GM20431 (cell line): ENCODE data around the gene APOL2.

Experiments
- in situ Hi-C: fragments of 300-500 bp; cut with MseI, MboI; formaldehyde crosslinking; loops from one replicate; pipeline ENCODE4 v1.15.0; 2020; ENCODE audit warnings: low sequenced_read_pairs; ENCODE audit not compliant: unreplicated experiment

The APOL2 gene, protein sequence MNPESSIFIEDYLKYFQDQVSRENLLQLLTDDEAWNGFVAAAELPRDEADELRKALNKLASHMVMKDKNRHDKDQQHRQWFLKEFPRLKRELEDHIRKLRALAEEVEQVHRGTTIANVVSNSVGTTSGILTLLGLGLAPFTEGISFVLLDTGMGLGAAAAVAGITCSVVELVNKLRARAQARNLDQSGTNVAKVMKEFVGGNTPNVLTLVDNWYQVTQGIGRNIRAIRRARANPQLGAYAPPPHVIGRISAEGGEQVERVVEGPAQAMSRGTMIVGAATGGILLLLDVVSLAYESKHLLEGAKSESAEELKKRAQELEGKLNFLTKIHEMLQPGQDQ

DNA sequence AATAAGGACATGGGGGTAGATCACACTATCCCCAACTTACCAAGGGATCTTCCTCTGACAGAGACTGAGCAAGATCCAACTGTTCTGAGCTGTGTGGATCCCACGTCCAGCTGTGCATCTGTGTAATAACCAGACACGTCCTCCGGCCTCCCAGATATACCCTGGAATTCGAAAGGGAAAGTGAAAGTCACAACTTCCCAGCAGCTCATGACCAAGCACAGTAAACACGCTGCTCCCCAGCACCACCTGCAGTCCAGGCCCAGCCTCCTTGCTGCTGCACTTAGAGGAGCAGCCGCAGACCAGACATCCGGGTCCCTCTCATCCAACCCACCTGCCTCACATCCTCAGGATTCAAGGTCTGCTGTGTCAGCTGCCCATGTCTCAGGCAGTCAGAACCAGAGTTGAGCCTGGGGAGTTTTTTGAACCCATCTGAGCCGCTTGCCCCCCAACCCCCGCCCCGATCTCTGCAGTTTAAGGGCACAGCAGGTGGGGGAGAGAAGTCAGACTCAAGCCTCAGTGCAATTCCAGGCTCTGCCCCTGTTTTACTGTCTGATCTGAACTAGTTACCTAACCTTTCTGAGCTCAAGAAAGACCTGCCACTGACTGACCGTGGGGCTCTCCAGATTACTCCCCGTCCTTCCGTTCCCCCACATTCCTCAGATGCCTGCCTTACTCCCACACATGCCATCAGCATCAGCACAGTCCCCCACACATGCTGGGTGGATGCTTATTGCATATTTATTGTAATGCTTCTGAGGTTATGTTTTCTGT lies at the start of gene APOL2:
Gene APOL2, minus strand, starts transcription at position 127 of the 771 bp plus-strand sequence. CDS start 6,365 bp downstream, outside the sequence.
- in situ Hi-C loops = no loop called here

DNA sequence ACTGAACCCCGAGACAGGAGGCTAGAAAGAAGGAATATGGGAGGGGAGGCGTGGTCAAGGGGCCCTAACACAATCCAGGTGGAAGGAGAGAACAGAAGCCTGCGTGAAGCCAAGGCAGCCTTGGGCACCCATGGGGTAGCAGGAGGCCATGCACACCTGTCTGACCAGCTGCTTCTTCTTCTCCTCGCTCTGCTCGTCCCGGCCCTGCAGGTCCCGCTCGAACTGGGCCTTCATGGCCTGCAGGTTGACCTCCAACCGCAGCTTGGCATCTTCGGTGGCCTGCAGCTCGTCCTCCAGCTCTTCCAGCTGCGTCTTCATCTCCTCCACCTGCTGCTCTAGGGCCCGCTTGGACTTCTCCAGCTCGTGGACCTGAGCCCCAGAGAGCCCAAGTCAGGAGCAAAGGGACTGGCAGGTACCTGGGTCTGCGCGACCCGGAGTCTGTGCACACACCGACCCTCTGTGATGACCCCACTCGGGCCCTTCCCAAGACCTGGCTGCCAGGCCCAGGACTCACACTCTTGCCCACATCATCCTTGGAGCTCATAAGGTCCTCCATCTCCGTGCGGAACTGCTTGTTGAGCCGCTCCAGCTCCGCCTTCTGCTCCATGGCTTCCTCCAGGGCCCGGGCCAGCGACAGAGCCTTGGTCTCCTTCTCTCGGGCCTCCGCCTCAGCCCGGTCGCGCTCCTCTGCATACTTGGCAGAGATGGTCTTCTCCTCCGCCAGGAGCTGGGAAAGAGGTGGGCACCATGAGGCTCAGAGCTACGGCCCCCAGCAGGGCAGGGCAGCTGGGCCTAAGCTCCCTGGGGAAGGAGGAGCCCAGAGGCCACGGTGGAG lies 49.5 kb upstream of the APOL2 start:
- in situ Hi-C loops = no loop called here

DNA sequence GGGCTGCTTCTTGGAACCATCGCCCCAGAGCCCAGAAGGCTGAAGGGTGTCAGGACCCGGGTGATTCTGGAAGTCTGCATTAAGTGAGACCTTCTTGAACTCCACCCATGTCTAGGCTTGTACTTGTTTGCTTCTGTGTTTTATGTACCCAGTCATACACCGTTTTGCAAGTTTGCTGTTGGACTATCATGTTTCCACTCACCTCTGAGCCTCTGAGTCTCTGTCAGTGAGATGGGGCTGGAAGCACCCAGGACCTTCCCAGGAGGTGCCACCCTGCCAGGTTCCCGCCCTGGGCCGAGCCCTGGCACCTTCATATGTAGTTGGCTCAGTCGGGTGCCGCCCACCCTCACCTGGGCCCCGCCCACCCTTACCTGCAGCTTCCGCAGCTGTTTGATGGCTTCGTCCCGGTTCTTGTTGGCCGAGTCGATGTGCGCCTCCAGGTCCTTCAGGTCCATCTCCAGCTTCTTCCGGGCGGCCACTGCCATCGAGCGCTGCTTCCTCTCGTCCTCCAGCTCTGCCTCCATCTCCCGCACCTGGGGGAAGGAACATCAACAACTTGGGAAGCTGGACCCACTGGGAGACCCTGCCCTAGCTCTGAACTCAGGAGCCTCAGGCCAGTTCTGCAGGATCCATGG lies 48.7 kb upstream of the APOL2 start:
- in situ Hi-C loops = no loop called here

DNA sequence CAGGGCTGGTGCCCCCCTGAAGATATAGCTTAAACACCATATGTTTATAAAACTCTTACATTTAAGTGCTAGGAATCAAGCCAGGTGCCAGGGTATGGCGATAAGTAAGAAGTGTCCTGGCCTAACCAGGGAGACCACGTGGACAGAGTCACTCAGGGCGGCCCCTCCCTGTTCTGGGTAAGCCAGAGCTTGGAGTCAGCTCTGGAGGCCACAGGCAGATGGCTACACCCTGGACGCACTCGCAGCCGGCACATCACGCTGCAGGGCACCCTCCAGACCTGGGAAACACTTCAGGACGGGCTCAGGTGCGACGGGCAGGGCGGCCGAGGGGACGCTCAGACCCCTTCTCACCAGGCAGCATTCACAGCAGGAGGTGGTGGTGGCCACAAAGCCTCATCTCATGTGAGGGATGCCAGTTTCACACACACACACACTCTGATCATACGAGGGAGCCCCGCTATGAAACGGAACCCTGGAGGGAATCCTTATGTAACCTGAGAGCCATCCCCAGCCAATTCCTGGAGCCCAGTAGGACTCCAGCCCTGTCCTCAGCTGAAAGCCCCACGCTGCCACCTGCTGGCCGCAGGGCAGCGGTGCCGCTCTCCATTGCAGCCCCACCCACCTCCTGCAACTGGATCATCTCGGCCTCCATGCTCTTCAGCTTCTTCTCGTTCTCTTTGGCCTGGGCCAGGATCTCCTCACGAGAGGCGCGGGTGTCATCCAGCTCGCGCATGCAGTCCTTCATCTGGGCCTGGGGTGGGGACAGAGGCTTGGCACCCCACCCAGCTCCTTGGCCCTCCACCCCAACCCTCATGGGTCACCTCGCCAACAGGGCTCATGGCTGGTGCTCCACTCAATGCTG lies 47.0 kb upstream of the APOL2 start:
- in situ Hi-C loops = no loop called here

DNA sequence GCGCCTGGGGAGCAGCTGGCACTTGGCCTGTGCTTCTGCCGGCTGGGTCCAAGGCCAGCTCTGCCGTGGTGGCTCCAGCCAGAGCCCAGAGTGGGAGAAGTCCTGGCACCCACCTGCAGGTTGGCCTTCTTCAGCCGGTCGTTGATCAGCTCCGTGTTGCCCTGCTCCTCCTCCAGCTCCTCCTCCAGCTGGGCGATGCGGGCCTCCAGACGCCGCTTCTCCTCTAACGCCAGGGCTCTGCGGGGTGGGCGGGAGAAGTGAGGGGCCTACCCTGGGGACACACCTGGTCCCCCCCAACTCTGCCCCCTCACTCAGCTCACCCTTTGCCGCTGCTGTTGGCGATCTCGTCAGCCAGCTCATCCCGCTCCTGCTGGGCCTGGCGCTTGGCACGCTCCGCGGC lies 46.2 kb upstream of the APOL2 start:
- in situ Hi-C loops = no loop called here

DNA sequence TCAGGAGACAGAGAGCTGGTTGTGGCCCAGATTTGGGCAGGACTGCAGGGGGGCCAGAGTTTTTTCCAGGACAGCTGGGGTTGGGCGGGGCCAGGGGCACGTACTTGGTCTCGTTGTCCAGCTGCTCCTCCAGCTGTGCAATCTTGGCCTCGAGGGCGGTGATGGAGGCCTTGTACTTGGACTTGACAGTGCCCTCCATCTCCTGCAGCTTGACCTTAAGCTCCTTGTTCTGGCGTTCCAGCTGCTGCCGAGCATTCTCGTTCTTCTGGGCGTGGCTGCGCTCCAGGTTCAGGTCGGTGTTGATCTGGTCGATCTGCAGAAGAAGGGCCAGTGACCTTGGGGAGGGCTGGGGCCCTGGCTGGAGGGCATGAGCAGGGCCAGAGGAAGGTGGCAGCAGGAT lies 45.7 kb upstream of the APOL2 start:
- in situ Hi-C loops = no loop called here

DNA sequence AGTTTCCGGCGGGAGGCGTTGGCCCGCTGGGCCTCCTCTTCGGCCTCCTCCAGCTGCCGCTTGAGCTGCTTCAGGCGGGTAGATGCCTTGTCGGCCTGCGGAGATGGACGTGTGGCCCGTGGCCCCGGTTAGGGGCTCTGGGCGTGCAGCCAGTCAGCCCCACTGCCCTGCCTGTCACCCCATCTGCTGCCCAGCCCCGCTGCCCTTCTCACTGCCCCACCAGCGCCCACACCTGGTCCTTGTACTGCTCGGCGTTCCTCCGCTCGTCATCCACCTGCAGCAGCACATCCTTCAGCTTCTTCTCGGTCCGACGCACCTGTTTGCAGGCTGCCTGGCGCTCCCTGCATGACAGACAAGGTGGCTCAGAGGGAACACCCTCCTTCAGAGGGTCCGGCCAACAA lies 44.8 kb upstream of the APOL2 start:
- in situ Hi-C loops = no loop called here

DNA sequence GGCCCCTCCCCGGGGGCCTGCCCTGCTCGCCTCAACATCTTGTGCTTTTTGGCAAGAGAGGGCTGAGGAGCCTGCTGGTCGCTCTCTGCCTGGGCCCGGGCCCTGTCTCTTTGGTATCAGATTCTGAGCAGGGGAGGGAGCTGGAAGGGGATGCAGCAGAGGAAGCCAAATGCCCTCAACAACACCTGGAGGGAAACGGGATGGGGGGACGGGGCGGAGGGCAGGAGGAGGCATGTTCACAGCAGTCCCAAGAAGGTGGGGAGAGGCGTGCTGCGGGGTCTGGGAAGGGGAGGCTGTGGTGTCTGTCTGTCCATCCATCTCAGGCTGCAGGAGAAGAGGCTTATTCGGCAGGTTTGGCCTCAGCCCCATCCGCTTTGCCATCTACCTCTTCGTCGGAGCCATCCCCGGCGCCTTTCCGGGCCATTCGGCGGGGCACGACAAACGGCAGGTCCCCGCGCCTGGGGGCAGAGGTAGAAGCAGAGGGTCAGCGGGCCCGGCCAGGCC lies 43.1 kb upstream of the APOL2 start:
- in situ Hi-C loops = no loop called here

DNA sequence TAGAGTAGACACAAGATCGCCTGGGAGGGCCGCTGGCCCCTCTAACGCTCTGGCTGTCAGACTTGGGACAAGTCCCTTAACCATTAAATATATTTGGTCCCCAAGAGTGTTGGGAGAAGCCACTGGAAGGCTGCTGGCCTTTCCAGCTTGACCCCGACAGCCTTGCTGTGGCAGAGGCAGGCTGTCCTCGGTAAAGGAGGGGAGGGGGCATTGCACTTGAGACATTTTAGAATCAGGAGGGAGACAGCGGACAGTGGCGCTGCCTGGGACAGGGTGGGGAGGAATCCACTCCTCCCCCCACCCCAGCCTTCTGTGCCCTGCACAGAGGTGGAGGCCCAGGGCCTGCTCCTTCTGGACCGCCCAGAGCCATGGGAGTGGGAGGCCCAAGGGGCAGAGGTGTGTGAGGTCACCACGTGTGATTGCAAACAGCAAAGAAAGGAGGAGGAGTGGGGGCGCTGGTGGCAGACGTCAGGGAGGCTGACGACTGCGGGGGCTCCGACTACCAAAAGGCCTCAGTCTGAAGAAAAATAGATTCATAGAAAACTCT lies 42.5 kb upstream of the APOL2 start:
- in situ Hi-C loops = no loop called here

DNA sequence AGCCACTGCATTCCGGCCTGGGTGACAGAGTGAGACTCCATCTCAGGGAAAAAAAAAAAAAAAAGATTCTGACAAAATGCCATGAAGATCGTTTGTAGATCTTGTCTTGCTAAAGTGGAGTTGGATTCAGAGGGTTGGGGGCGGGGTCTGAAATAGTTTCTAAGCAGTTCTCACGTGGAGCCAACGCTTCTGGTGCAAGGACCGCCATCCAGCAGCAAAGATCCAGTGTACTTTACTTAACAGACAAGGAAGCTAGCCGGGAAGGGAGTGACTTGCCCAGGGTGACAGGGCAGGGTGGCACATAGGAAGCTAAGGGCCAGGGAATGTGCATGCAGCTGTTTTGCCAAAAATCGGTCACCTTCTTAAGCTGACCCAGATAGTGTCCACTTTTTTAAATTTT lies 41.1 kb upstream of the APOL2 start:
- in situ Hi-C loops = no loop called here

DNA sequence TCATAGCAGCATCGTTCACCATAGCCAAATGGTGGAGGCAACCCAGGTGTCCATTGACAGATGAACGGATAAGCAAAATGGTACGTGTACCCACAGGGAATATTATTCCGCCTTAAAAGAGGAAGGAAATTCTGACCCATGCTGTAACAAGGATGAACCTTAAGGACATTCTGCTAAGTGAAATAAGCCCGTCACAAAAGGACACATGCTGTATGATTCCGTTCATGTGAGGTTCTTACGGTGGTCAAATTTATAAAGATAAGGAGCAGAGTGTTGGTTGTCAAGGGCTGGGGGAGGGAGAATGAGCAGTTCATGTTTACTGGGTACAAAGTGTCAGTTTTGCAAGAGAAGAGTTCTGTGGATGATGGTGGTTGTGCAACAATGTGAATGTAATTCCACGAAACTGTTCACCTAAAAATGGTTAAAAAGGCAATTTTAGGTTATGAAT lies 39.9 kb upstream of the APOL2 start:
- in situ Hi-C loops = loop anchor here (10.0 kb wide), 1 partner anchor 84 kb away; no protein-coding TSS in a partner anchor

DNA sequence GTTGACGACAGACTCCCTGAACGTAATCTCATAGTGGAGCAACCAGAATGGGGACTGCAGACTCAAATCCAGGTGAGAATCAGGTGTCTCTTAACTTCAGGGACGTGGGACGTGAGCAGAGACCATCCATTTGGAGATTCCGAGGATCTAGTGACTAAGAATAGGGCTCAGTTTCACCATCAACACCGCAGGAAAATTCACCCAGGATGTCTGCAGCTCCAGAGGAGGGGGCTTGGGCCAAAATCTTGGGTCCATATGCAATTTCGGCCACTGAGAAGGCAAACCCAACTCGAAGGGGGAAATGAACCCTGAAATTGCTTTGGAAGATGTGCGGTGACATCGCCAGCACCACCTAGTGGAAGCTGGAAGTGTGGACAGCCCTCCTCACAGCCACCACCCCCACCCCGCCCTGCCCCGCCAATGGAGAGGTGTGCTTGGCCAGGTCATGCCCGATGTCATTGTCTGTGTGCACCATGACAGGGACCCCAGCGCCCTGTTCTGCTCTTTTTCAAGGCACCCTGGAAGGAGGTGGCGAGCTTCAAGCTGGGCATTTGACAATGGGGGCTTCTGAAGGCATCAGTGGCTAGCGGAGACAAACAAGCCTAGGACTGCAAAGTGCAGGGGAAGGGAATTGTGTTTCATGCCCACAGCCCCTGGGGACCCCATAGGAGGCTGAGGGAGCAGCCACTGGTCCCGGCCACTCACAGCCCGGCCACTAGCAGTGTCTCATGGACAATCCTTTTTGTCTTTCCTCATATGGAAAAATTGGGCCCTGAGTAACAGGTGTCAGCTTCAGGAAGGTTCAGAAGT lies 38.4 kb upstream of the APOL2 start:
- in situ Hi-C loops = loop anchor here (10.0 kb wide), 1 partner anchor 83 kb away; no protein-coding TSS in a partner anchor

DNA sequence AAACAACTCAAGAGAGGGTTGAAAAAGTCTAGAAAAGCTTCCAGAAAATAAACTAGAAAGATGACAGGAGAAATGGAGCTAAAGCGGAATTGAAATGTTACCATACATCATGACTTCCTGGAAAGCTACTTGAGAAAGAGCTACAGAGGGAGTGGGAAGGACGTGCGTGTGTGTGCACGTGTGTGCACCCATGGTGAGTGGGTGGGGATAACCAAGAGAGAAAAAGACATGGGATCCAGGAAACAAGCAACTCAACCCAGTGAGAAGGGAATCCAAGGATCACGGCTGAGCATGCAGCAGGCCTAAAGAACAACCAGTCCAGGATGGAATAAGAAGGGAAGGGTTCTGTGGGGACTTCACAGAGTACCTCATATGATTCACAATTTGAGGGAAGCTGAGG lies 35.2 kb upstream of the APOL2 start:
- in situ Hi-C loops = loop anchor here (10.0 kb wide), 1 partner anchor 80 kb away; no protein-coding TSS in a partner anchor

DNA sequence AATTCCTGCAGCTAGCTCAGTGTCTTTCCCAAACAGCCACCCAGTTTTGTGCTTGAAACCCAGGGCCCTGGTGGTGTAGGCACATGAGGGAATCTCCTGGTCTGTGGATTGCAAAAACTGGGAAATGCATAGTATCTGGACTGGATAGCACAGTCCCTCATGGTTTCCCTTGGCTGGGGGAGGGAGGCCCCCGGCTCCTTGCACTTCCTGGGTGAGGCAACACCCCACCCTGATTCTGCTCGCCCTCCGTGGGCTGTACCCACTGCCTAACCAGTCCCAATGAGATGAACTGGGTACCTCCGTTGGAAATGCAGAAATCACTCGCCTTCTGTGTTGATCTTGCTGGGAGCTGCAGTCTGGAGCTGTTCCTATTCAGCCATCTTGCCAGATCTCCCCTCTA lies 32.6 kb upstream of the APOL2 start:
- in situ Hi-C loops = loop anchor here (10.0 kb wide), 1 partner anchor 77 kb away; no protein-coding TSS in a partner anchor

DNA sequence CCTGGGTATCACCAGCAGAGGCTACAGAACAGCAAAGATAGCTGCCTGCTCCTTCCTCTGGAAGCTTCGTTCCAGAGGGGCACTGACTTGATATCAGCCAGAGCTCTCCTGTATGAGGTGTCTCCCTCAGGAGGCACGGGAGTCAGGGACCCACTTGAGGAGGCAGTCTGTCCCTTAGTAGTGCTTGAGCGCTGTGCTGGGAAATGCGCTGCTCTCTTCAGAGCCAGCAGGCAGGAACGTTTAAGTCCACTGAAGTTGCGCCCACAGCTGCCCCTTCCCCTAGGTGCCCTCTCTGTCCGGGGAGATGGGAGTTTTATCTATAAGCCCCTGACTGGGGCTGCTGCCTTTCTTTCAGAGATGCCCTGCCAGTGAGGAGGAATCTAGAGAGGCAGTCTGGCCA lies 31.9 kb upstream of the APOL2 start:
- in situ Hi-C loops = loop anchor here (10.0 kb wide), 1 partner anchor 76 kb away; no protein-coding TSS in a partner anchor

DNA sequence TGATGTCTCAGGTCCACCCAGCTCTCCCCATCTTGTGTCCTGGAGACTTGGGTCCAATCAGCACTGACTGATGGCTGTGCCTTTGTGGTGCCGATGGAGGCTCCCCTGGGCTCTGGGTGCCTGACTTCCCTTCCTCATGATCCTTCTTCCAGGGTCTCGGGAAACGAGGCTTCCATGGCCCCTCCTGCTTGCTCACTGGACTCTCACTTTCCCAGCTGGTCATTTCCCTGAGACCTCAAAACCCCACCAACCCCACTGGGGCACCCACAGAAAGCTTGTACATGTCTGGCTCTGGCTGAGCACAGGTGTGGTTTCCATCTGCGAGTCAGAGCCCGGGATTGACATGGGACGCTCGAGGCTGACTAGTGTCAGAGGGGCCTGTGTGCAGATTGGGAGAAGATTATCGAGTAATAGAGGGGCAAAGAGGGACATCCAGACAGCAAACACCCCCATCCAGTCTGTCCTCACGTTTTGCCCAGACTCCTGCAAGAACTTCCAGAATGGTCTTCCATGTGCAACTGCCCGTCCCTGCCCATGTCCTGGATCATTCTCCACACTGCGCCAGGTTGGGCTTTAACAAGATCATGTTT lies 28.7 kb upstream of the APOL2 start:
- in situ Hi-C loops = no loop called here

DNA sequence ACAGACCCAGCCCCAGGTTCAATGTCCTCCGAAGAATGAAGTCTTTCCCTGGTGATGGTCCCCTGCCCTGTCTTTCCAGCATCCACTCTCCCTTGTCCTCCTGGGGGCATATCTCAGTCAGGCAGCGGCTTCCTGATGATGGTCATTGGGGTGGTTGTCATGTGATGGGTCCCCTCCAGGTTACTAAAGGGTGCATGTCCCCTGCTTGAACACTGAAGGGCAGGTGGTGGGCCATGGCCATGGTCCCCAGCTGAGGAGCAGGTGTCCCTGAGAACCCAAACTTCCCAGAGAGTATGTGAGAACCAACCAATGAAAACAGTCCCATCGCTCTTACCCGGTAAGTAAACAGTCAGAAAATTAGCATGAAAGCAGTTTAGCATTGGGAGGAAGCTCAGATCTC lies 27.7 kb upstream of the APOL2 start:
- in situ Hi-C loops = no loop called here
